ENCODE data around the gene SARDH.

The SARDH gene

GRCh38 chr9:133727277-133727875 is 10.8 kb downstream of the SARDH start:
- no peak overlapping the region for H3K4me3 ChIP-seq (ENCODE audit: low read length)
- no peaks in the 10 kb centered on the region for H3K4me1 ChIP-seq (ENCODE audit: control insufficient read depth, low read depth, low read length)
- H3K27me3 ChIP-seq (ENCODE audit: control insufficient read depth, insufficient read depth, low read length) = no peaks in the 10 kb centered on the region
- no peak overlapping the region for H3K9ac ChIP-seq (ENCODE audit: low read length)
- no peaks in the 10 kb centered on the region for H3K9me3 ChIP-seq (ENCODE audit: control insufficient read depth, low read depth, low read length)
- H3K27ac ChIP-seq (ENCODE audit: low read length) = no peak overlapping the region
- no peaks in the 10 kb centered on the region for H3K36me3 ChIP-seq (ENCODE audit: control insufficient read depth, low read depth, low read length)

- Histone ChIP-seq H3K4me1 (ENCODE audit: control insufficient read depth, low read depth, low read length) (no peaks in the 10 kb centered on the region), H3K27me3 (ENCODE audit: control insufficient read depth, insufficient read depth, low read length) (no peaks in the 10 kb centered on the region), H3K4me3 (ENCODE audit: low read length) (no peak overlapping the region), H3K27ac (ENCODE audit: low read length) (no peak overlapping the region), H3K9me3 (ENCODE audit: control insufficient read depth, low read depth, low read length) (no peaks in the 10 kb centered on the region), H3K36me3 (ENCODE audit: control insufficient read depth, low read depth, low read length) (no peaks in the 10 kb centered on the region), H3K9ac (ENCODE audit: low read length) (no peak overlapping the region)
Observed at GRCh38 chr9:133726401-133727276, 11.5 kb downstream of the SARDH start.

GRCh38 chr9:133725886-133726285 is 12.3 kb downstream of the SARDH start:
- H3K27ac ChIP-seq (ENCODE audit: low read length) = no peak overlapping the region
- H3K36me3 ChIP-seq (ENCODE audit: control insufficient read depth, low read depth, low read length) = no peaks in the 10 kb centered on the region
- H3K9me3 ChIP-seq (ENCODE audit: control insufficient read depth, low read depth, low read length) = no peaks in the 10 kb centered on the region
- H3K9ac ChIP-seq (ENCODE audit: low read length) = no peak overlapping the region
- no peak overlapping the region for H3K4me3 ChIP-seq (ENCODE audit: low read length)
- no peaks in the 10 kb centered on the region for H3K27me3 ChIP-seq (ENCODE audit: control insufficient read depth, insufficient read depth, low read length)
- H3K4me1 ChIP-seq (ENCODE audit: control insufficient read depth, low read depth, low read length) = no peaks in the 10 kb centered on the region

GRCh38 chr9:133718563-133719315 is 19.4 kb downstream of the SARDH start:
- Histone ChIP-seq H3K4me1 (ENCODE audit: control insufficient read depth, low read depth, low read length) (no peaks in the 10 kb centered on the region), H3K27me3 (ENCODE audit: control insufficient read depth, insufficient read depth, low read length) (no peaks in the 10 kb centered on the region), H3K36me3 (ENCODE audit: control insufficient read depth, low read depth, low read length) (no peaks in the 10 kb centered on the region), H3K9ac (ENCODE audit: low read length) (no peak overlapping the region), H3K9me3 (ENCODE audit: control insufficient read depth, low read depth, low read length) (no peaks in the 10 kb centered on the region), H3K4me3 (ENCODE audit: low read length) (no peak overlapping the region), H3K27ac (ENCODE audit: low read length) (no peak overlapping the region)

- H3K27ac ChIP-seq (ENCODE audit: low read length) = no peak overlapping the region
- H3K27me3 ChIP-seq (ENCODE audit: control insufficient read depth, insufficient read depth, low read length) = no peaks in the 10 kb centered on the region
- no peaks in the 10 kb centered on the region for H3K36me3 ChIP-seq (ENCODE audit: control insufficient read depth, low read depth, low read length)
- H3K9ac ChIP-seq (ENCODE audit: low read length) = no peak overlapping the region
- no peak overlapping the region for H3K4me3 ChIP-seq (ENCODE audit: low read length)
- H3K4me1 ChIP-seq (ENCODE audit: control insufficient read depth, low read depth, low read length) = no peaks in the 10 kb centered on the region
- H3K9me3 ChIP-seq (ENCODE audit: control insufficient read depth, low read depth, low read length) = no peaks in the 10 kb centered on the region
Observed at GRCh38 chr9:133717113-133718031, 20.8 kb downstream of the SARDH start.

- Histone ChIP-seq H3K27ac (ENCODE audit: low read length) (no peak overlapping the region), H3K27me3 (ENCODE audit: control insufficient read depth, insufficient read depth, low read length) (no peaks in the 10 kb centered on the region)
Observed at GRCh38 chr9:133716564-133717112, 21.5 kb downstream of the SARDH start.

GRCh38 chr9:133715866-133716563 is 22.1 kb downstream of the SARDH start:
- Histone ChIP-seq H3K4me1 (ENCODE audit: control insufficient read depth, low read depth, low read length) (no peaks in the 10 kb centered on the region), H3K9me3 (ENCODE audit: control insufficient read depth, low read depth, low read length) (no peaks in the 10 kb centered on the region), H3K9ac (ENCODE audit: low read length) (no peak overlapping the region), H3K36me3 (ENCODE audit: control insufficient read depth, low read depth, low read length) (no peaks in the 10 kb centered on the region), H3K27ac (ENCODE audit: low read length) (no peak overlapping the region), H3K4me3 (ENCODE audit: low read length) (no peak overlapping the region), H3K27me3 (ENCODE audit: control insufficient read depth, insufficient read depth, low read length) (no peaks in the 10 kb centered on the region)

More at GRCh38 chr9:133716564-133717112, 21.5 kb downstream of the SARDH start:
- Histone ChIP-seq H3K4me1 (ENCODE audit: control insufficient read depth, low read depth, low read length) (no peaks in the 10 kb centered on the region), H3K36me3 (ENCODE audit: control insufficient read depth, low read depth, low read length) (no peaks in the 10 kb centered on the region), H3K4me3 (ENCODE audit: low read length) (no peak overlapping the region), H3K9ac (ENCODE audit: low read length) (no peak overlapping the region), H3K9me3 (ENCODE audit: control insufficient read depth, low read depth, low read length) (no peaks in the 10 kb centered on the region)

- Histone ChIP-seq H3K27me3 (ENCODE audit: control insufficient read depth, insufficient read depth, low read length) (no peaks in the 10 kb centered on the region), H3K9me3 (ENCODE audit: control insufficient read depth, low read depth, low read length) (no peaks in the 10 kb centered on the region), H3K27ac (ENCODE audit: low read length) (no peak overlapping the region), H3K4me1 (ENCODE audit: control insufficient read depth, low read depth, low read length) (no peaks in the 10 kb centered on the region), H3K9ac (ENCODE audit: low read length) (no peak overlapping the region), H3K4me3 (ENCODE audit: low read length) (no peak overlapping the region), H3K36me3 (ENCODE audit: control insufficient read depth, low read depth, low read length) (no peaks in the 10 kb centered on the region)
Observed at GRCh38 chr9:133715295-133715865, 22.8 kb downstream of the SARDH start.

- Histone ChIP-seq H3K9ac (ENCODE audit: low read length) (no peak overlapping the region), H3K27me3 (ENCODE audit: control insufficient read depth, insufficient read depth, low read length) (no peaks in the 10 kb centered on the region), H3K36me3 (ENCODE audit: control insufficient read depth, low read depth, low read length) (no peaks in the 10 kb centered on the region), H3K4me1 (ENCODE audit: control insufficient read depth, low read depth, low read length) (no peaks in the 10 kb centered on the region), H3K9me3 (ENCODE audit: control insufficient read depth, low read depth, low read length) (no peaks in the 10 kb centered on the region), H3K27ac (ENCODE audit: low read length) (no peak overlapping the region), H3K4me3 (ENCODE audit: low read length) (no peak overlapping the region)
Observed at GRCh38 chr9:133714606-133715294, 23.4 kb downstream of the SARDH start.
